ENCODE results near the gene ARL14EPL.

- TF ChIP-seq CTCF (IDR thresholded peaks at IDR 0.05) (no peak), POLR2A (IDR thresholded peaks at IDR 0.05) (no peak), POLR2AphosphoS5 (IDR thresholded peaks at IDR 0.05) (no peak)
Measured at GRCh38 chr5:116004248-116004647, 28.0 kb upstream of the ARL14EPL start.

All from gastroesophageal sphincter (tissue), 3 donors.